K562 (cell line): ENCODE results near the gene SNRNP70. TPM values are rescaled to one million over a fixed set of nuclear protein-coding genes. Genes with fewer than 3 reads are reported as not detected.

Experiments used
- ATAC-seq: fragments of 200-7000 bp; cut with Tn5 transposase; 3 replicates; pipeline ENCODE4 v1.9.1; 2020; ENCODE audit warnings: moderate library complexity
- BruUV-seq: library from RNA; stranded (reverse); fragments of 400-500 nt; replicated peaks from 2 replicates; lab custom pipeline; 2021; lab: Mats Ljungman, UMichigan
- CTCF ChIA-PET: fragments of 300-600 bp; formaldehyde crosslinking; extraction: SDS; loops from one replicate; lab custom pipeline; 2021; ENCODE audit warnings: low intra/inter-chr PET ratio; lab: Yijun Ruan, JAX
- POLR2A ChIA-PET: fragments of 300-600, 350-650 bp; sonication (Branson Sonifier 250); formaldehyde crosslinking; extraction: SDS; loops from one replicate; lab custom pipeline; 2021; ENCODE audit warnings: antibody characterized with exemption, inconsistent platforms; lab: Yijun Ruan, JAX
- DNase-seq, 4 experiments: peaks; one replicate each; pipeline versions ENCODE4 v3.0.0 to v3.0.0-alpha.2; 2011 to 2018; ENCODE audit warnings: low spot score in 3 of 4, mixed read lengths in 3 of 4; ENCODE audit errors: extremely low read depth in 1 of 4
- FAIRE-seq: peaks from 2 replicates; lab custom pipeline; 2011; peaks lifted over from hg19 to GRCh38; lab: Jason Lieb, UNC
- H2AFZ ChIP-seq: 2 replicates; pipeline ENCODE4 v1.6.0; 2011; ENCODE audit warnings: low read depth, low read length, control low read depth, inconsistent platforms
- H3K27ac ChIP-seq: fragments of 200-600 bp; 3 replicates; pipeline ENCODE4 v1.8.0; 2011; ENCODE audit warnings: low read depth, mild to moderate bottlenecking, control low read depth, inconsistent platforms, low read length, moderate library complexity, mixed read lengths; ENCODE audit errors: extremely low read depth
- H3K27me3 ChIP-seq, 2 experiments: fragments of 300-600 bp in 1 of 2; 2 replicates in 1 of 2; 3 replicates in 1 of 2; pipeline versions ENCODE4 v1.6.0 to v1.8.0; 2011; ENCODE audit warnings: inconsistent platforms in 2 of 2, low read length in 2 of 2, mild to moderate bottlenecking in 1 of 2, mixed read lengths in 1 of 2, moderate library complexity in 1 of 2; ENCODE audit not compliant: control insufficient read depth in 2 of 2, insufficient read depth in 2 of 2
- H3K36me3 ChIP-seq: fragments of 300-600 bp; 3 replicates; pipeline ENCODE4 v1.8.0; 2011; ENCODE audit warnings: mild to moderate bottlenecking, low read length, inconsistent platforms; ENCODE audit not compliant: control insufficient read depth, insufficient read depth
- H3K4me1 ChIP-seq, 2 experiments: fragments of 200-600 bp in 1 of 2; replicated peaks in 1 of 2; 2 replicates in 1 of 2; 3 replicates in 1 of 2; pipeline versions ENCODE4 v1.5.1 to v1.8.0; 2011; ENCODE audit warnings: inconsistent platforms in 2 of 2, low read length in 2 of 2, mild to moderate bottlenecking in 1 of 2, mixed read lengths in 1 of 2, moderate library complexity in 1 of 2; ENCODE audit not compliant: control insufficient read depth in 2 of 2, insufficient read depth in 2 of 2
- H3K4me2 ChIP-seq: 2 replicates; pipeline ENCODE4 v1.6.1; 2011; ENCODE audit warnings: low read length, control low read depth, inconsistent platforms, mixed read lengths; ENCODE audit not compliant: insufficient read depth
- H3K4me3 ChIP-seq: fragments of 200-600 bp; sonication (generic), shearing (Covaris generic); 2 replicates; pipeline ENCODE4 v1.5.1; 2016; ENCODE audit warnings: control low read depth, inconsistent platforms
- H3K79me2 ChIP-seq: fragments of 200-600 bp; 3 replicates; pipeline ENCODE4 v1.8.0; 2011; ENCODE audit warnings: low read length, inconsistent platforms; ENCODE audit not compliant: control insufficient read depth, insufficient read depth
- H3K9ac ChIP-seq, 2 experiments: 2 replicates each; pipeline versions ENCODE4 v1.6.0 to v1.6.1; 2011; ENCODE audit warnings: low read depth in 2 of 2, low read length in 2 of 2, control low read depth in 1 of 2, inconsistent platforms in 1 of 2, mild to moderate bottlenecking in 1 of 2, mixed read lengths in 1 of 2; ENCODE audit not compliant: insufficient read depth in 1 of 2
- H3K9me1 ChIP-seq: one replicate; pipeline ENCODE4 v1.6.0; 2011; ENCODE audit warnings: inconsistent platforms, mild to moderate bottlenecking, low read length, moderate library complexity; ENCODE audit not compliant: control insufficient read depth, insufficient read depth
- H3K9me3 ChIP-seq: replicated peaks from 2 replicates; pipeline ENCODE4 v1.5.1; 2011; ENCODE audit warnings: low read depth, low read length, inconsistent platforms; ENCODE audit not compliant: control insufficient read depth, insufficient read depth
- H4K20me1 ChIP-seq: replicated peaks from 2 replicates; pipeline ENCODE4 v1.6.1; 2011; ENCODE audit warnings: low read length, inconsistent platforms, mixed read lengths; ENCODE audit not compliant: control insufficient read depth, insufficient read depth
- MTA3 ChIP-seq: fragments of 450-650 bp; formaldehyde crosslinking; IDR thresholded peaks from 2 replicates; pipeline ENCODE4 v1.6.1; 2017; ENCODE audit warnings: mild to moderate bottlenecking, borderline replicate concordance
- MYBL2 ChIP-seq, 2 experiments: fragments of 450-650 bp in 1 of 2; sonication (generic) in 1 of 2; formaldehyde crosslinking in 1 of 2; IDR thresholded peaks; 2 replicates each; pipeline versions ENCODE4 v1.6.1 to v1.8.1; 2017 to 2022; ENCODE audit warnings: borderline replicate concordance in 1 of 2, inconsistent platforms in 1 of 2, low read depth in 1 of 2, mild to moderate bottlenecking in 1 of 2, missing genetic modification reagents in 1 of 2, moderate library complexity in 1 of 2
- POLR2A ChIP-seq: fragments of 450-650 bp; conservative IDR thresholded peaks from 2 replicates; pipeline ENCODE4 v1.6.1; 2016
- SMAD1 ChIP-seq: fragments of 150-350 bp; IDR thresholded peaks from 2 replicates; pipeline ENCODE4 v1.6.1; 2014; ENCODE audit warnings: low read length, low read depth; ENCODE audit not compliant: partially characterized antibody
- SMAD3 ChIP-seq: fragments of 450-650 bp; formaldehyde crosslinking; conservative IDR thresholded peaks from 2 replicates; pipeline ENCODE4 v1.4.0; 2020; ENCODE audit warnings: mild to moderate bottlenecking
- TCF7L2 ChIP-seq: fragments of 150-350 bp; IDR thresholded peaks from 2 replicates; pipeline ENCODE4 v1.6.1; 2016; ENCODE audit warnings: low read depth, mild to moderate bottlenecking, low read length, moderate library complexity
- ZC3H8 ChIP-seq: fragments of 450-650 bp; IDR thresholded peaks from 2 replicates; pipeline ENCODE4 v1.6.1; 2017
- ZNF444 ChIP-seq: fragments of 250-450 bp; sonication (Bioruptor Pico); IDR thresholded peaks from 2 replicates; pipeline ENCODE4 v1.4.0; 2020; ENCODE audit warnings: mild to moderate bottlenecking, moderate library complexity
- WGBS: fragments of 100-300 bp; shearing (Covaris generic); methylation state at CpG from one replicate; pipeline ENCODE4 v1.1.6; 2016; ENCODE audit warnings: low coverage, mixed read lengths; ENCODE audit not compliant: insufficient coverage; ENCODE audit errors: missing lambda C conversion rate; 5-methylcytosine and 5-hydroxymethylcytosine counted together
- in situ Hi-C: fragments of 300-500 bp; cut with MboI; formaldehyde crosslinking; loops from 4 replicates; pipeline ENCODE4 v1.15.0; 2018; ENCODE audit warnings: inconsistent platforms, mixed read lengths
- intact Hi-C: fragments of 100-400 bp; cut with micrococcal nuclease; formaldehyde crosslinking; loops from 2 replicates; pipeline ENCODE4 v1.14.2; 2022
- polyA plus RNA-seq, 8 experiments: library from polyadenylated mRNA; depleted of rRNA in 4 of 8; stranded (reverse) in 5 of 8; unstranded in 3 of 8; fragments of >200 nt; fragmentation: Nextera tagmentation in 2 of 8; fragmentation: Illumina TruSeq in 1 of 8; extraction: Ambion mirVana in 2 of 8; extraction: Trizol in 1 of 8; gene quantifications; 2 replicates each; pipeline versions ENCODE4 v1.2.1 to v1.2.3, GENCODE V29; 2011 to 2014; ENCODE audit warnings: inconsistent platforms in 1 of 8, missing spikeins in 1 of 8
- total RNA-seq, 7 experiments: library from RNA; depleted of rRNA in 6 of 7; stranded (reverse); fragments of >200 nt in 6 of 7; fragmentation: Illumina TruSeq in 2 of 7; extraction: Trizol in 2 of 7; gene quantifications; 2 replicates each; pipeline versions ENCODE4 v1.2.1 to v1.2.3, GENCODE V29; 2011 to 2021; ENCODE audit warnings: low replicate concordance in 1 of 7
- TF ChIP-seq, protein P1 (sequence below), 2 experiments: fragments of 450-650 bp; IDR thresholded peaks; 2 replicates each; pipeline ENCODE4 v1.6.1; 2016
- TF ChIP-seq, protein P2 (sequence below): sonication (generic); formaldehyde crosslinking; IDR thresholded peaks from 2 replicates; pipeline ENCODE4 v1.8.0; 2022; ENCODE audit warnings: missing genetic modification reagents, mild to moderate bottlenecking, moderate library complexity, borderline replicate concordance
- TF ChIP-seq, protein P3 (sequence below): fragments of 150-350 bp; IDR thresholded peaks from 2 replicates; pipeline ENCODE4 v1.6.1; 2014; ENCODE audit warnings: low read depth, mild to moderate bottlenecking, low read length, borderline replicate concordance

Gene SNRNP70
- total and polyA plus RNA-seq, 9 of the 15 experiments (the other 6 are each of a cell fraction or from before 2014, with no cell fraction given), result 2.8 to 496 (median 136) TPM

DNA sequence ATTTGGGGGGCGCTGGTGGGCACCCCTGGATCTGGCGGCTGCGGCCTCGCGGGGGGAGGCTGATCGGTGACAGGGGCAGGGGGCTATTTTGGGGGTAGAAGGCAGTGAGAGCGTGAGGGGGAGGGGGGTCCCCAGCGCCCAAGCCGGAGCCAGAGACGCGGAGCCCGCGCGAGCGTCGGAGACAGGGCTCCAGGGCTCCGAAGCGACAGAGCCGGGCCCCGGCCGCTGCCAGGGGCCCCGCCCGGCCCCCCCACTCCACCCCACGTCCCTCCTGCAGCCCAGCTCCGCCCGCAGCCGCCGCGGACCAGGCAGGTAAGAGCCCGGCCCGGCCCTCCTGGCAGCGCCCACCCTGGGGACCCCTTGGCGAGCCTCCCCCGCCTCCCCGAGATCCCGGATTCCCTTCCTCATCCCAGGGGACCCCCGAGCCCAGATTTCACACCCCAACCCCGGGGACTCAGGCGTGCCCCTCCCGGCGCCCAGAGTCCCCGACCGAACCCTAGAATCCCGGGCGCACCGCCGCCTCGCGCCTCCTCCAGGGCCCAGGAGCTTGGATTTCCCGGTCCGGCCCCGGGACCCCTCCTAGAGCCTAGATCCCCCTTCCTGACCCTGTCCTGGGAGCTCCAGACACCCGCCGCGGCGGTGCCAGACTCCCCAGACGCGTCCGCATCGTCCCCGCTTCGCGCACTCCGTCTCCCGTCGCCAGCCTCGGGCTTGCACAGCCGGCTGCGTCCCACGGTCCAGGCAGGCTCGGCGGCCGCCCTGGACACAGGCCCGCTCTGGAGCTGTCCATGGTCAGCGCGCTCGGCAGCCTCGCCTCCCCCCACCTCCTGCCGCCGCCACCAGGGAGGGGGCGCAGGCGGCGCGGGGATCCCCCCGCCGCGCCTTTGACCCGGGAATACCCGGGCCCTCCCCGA, 34.4 kb downstream of the SNRNP70 start, which contains the start of gene PPFIA3:
TSS of gene PPFIA3 (plus strand) at position 134 of the 914 bp plus-strand sequence. CDS start 8,330 bp downstream, outside the sequence.
- Histone ChIP-seq H3K9ac (peak within 1 kb of the TSS; percentile 95 to 98), H3K79me2 (peaks cover 20% of the 10 kb centered on the region; the same call in 2 of the 3 replicates), H3K4me2 (peak within 1 kb of the TSS; percentile 86), H3K27me3 (no peaks in the 10 kb centered on the region), H3K9me3 (no peaks in the 10 kb centered on the region), H3K4me3 (peak within 1 kb of the TSS; percentile 53), H2AFZ (peak within 1 kb of the TSS; percentile 91), H3K9me1 (no peaks in the 10 kb centered on the region), H3K27ac (peak within 1 kb of the TSS; percentile 98), H3K36me3 (peaks cover 11% of the 10 kb centered on the region), H4K20me1 (no peaks in the 10 kb centered on the region; the same call in 1 of the 2 replicates), H3K4me1 (peaks cover 29 to 59% of the 10 kb centered on the region in 2 experiments)
- CTCF ChIA-PET, result no interaction called here
- in situ Hi-C loops, result loop anchor here (10.0 kb wide), 1 partner anchor 1215 kb away; no protein-coding TSS in a partner anchor
- DNase-seq (peak; percentile 52 to 69 (median 53)), FAIRE-seq (no peak), ATAC-seq (peak; percentile 69)
- intact Hi-C loops, result loop anchor here (5.0 kb wide), 1 partner anchor 38 kb away; the partner anchor contains the start of genes HRC and TRPM4
- WGBS, result 2% methylated on average over 24 of the region's 90 CpGs
- no TSS peak for BruUV-seq
- POLR2A ChIA-PET, result interaction anchor here (0.6 to 1.4 kb wide), 6 partner anchors 9 to 248 kb away, joined by 3 to 6 read pairs (median 4); partner anchors contain the start of gene PPP1R15A
- TF ChIP-seq MYBL2 (IDR thresholded peaks at IDR 0.05; ENCODE audit: low read depth) (no peak), MYBL2 (CRISPR knock-in tag; IDR thresholded peaks at IDR 0.05; ENCODE audit: borderline replicate concordance) (no peak), SMAD3 (CRISPR knock-in tag) (no peak), POLR2A (no peak), ZNF444 (CRISPR knock-in tag) (no peak), SMAD1 (no peak), ZC3H8 (no peak), TCF7L2 (no peak), MTA3 (0 out of 2 replicates have a peak, but pooled peaks have one; percentile 40)
- TF ChIP-seq, protein P1, sequence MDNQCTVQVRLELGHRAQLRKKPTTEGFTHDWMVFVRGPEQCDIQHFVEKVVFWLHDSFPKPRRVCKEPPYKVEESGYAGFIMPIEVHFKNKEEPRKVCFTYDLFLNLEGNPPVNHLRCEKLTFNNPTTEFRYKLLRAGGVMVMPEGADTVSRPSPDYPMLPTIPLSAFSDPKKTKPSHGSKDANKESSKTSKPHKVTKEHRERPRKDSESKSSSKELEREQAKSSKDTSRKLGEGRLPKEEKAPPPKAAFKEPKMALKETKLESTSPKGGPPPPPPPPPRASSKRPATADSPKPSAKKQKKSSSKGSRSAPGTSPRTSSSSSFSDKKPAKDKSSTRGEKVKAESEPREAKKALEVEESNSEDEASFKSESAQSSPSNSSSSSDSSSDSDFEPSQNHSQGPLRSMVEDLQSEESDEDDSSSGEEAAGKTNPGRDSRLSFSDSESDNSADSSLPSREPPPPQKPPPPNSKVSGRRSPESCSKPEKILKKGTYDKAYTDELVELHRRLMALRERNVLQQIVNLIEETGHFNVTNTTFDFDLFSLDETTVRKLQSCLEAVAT (IDR thresholded peaks at IDR 0.05), result no peak
- TF ChIP-seq, protein P2, sequence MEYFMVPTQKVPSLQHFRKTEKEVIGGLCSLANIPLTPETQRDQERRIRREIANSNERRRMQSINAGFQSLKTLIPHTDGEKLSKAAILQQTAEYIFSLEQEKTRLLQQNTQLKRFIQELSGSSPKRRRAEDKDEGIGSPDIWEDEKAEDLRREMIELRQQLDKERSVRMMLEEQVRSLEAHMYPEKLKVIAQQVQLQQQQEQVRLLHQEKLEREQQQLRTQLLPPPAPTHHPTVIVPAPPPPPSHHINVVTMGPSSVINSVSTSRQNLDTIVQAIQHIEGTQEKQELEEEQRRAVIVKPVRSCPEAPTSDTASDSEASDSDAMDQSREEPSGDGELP, result peak; percentile 79
- TF ChIP-seq, protein P3, sequence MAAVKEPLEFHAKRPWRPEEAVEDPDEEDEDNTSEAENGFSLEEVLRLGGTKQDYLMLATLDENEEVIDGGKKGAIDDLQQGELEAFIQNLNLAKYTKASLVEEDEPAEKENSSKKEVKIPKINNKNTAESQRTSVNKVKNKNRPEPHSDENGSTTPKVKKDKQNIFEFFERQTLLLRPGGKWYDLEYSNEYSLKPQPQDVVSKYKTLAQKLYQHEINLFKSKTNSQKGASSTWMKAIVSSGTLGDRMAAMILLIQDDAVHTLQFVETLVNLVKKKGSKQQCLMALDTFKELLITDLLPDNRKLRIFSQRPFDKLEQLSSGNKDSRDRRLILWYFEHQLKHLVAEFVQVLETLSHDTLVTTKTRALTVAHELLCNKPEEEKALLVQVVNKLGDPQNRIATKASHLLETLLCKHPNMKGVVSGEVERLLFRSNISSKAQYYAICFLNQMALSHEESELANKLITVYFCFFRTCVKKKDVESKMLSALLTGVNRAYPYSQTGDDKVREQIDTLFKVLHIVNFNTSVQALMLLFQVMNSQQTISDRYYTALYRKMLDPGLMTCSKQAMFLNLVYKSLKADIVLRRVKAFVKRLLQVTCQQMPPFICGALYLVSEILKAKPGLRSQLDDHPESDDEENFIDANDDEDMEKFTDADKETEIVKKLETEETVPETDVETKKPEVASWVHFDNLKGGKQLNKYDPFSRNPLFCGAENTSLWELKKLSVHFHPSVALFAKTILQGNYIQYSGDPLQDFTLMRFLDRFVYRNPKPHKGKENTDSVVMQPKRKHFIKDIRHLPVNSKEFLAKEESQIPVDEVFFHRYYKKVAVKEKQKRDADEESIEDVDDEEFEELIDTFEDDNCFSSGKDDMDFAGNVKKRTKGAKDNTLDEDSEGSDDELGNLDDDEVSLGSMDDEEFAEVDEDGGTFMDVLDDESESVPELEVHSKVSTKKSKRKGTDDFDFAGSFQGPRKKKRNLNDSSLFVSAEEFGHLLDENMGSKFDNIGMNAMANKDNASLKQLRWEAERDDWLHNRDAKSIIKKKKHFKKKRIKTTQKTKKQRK, result no peak
